GM18526 (cell line): Measurements from ENCODE around the gene GIT1.

ENCODE experiments used
- POLR2A ChIP-seq: IDR thresholded peaks from 3 replicates; pipeline ENCODE4 v1.6.1; 2011; ENCODE audit not compliant: insufficient read length; ENCODE audit errors: extremely low read depth

The GIT1 gene

GRCh38 chr17:29608986-29609385 lies 19.5 kb upstream of the GIT1 start:
- no peak for TF ChIP-seq POLR2A

- TF ChIP-seq POLR2A, result no peak
Observed at GRCh38 chr17:29607557-29608195, 18.2 kb upstream of the GIT1 start.

GRCh38 chr17:29603109-29603674 lies 13.7 kb upstream of the GIT1 start:
- no peak for TF ChIP-seq POLR2A

DNA sequence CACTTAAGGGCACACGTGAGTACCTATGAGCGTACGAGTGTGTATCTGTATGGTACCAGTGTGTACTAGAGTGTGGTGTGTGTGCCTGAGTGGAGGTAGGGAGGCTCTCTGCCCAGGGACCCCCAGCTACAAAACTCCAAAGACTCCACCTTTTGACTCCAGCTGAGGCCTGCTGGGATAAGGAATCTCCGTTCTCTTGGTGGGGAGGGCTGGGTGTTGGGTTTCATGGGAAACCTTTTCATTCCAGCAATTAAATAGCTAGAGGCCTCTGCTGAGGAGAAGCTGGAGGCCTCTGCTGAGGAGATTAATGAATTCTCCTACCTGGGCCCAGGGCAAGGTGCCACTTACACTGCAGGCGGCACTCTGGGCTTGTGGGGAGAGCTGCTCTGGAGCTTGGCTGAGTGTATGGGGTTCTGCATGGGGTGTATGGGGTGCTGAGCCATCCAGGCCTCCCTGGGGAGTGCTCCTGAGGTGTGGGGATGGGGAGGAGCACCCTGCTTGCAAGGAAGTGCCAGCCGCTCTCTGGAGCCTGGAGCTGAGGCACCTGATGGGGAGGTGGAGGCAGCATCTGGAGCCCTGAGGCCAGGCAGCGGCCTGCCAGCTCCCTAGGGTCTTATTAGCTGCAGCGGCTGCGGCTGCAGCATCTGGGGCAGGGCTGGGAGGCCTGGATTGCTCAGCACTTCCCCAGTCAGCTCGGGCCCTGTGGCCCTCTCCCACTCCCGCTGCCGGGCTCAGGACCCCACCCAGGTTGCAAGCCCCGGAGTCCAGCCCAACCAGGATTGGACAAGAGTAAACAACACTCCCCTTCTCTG lies 8.1 kb upstream of the GIT1 start:
- no peak for TF ChIP-seq POLR2A

GRCh38 chr17:29596811-29597210 lies 7.4 kb upstream of the GIT1 start:
- TF ChIP-seq POLR2A, result no peak

DNA sequence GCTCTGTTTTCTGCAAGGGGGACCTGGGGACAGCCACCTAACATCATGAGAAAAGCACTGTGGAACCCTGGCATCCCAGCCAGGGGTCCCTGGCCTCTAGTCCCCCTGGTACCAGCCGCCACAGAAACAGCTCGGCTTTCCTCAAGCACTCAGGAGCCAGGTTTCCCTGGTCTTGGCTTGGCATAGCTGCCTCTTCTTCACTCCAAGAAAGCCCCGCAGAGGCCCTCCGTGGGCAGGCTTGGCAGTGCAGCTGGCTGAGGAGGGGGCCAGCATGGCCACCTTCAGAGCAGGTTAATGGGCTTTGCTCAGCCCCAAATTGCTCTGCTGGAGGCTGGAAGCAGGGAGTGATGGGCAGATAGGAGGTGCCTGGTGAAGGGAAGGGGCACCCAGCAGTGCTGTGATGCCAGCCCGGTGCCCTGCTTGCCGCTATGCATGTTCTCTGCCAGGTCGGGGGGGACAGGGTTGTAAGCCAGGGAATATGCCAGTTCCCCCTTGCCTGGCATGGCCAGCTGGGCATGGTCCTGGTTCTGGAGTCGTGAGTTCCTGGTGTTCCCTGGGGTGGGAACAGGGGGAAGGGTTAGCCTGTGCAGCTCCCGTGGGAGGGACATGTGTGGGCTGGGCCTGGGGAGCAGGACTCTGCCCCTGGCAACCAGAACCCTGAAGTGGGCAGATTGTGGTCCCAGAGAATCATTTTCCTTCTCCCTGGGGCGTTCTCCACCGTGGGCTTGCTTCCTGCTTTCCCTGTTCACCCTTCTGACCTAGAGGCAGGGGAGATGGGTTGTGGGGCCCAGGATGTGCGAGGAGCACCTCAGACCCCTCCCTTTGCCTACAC lies 6.7 kb upstream of the GIT1 start:
- TF ChIP-seq POLR2A, result no peak

GRCh38 chr17:29595107-29595942 lies 5.9 kb upstream of the GIT1 start:
- TF ChIP-seq POLR2A, result no peak

- TF ChIP-seq POLR2A, result no peak
Observed at GRCh38 chr17:29594519-29595090, 5.2 kb upstream of the GIT1 start.

DNA sequence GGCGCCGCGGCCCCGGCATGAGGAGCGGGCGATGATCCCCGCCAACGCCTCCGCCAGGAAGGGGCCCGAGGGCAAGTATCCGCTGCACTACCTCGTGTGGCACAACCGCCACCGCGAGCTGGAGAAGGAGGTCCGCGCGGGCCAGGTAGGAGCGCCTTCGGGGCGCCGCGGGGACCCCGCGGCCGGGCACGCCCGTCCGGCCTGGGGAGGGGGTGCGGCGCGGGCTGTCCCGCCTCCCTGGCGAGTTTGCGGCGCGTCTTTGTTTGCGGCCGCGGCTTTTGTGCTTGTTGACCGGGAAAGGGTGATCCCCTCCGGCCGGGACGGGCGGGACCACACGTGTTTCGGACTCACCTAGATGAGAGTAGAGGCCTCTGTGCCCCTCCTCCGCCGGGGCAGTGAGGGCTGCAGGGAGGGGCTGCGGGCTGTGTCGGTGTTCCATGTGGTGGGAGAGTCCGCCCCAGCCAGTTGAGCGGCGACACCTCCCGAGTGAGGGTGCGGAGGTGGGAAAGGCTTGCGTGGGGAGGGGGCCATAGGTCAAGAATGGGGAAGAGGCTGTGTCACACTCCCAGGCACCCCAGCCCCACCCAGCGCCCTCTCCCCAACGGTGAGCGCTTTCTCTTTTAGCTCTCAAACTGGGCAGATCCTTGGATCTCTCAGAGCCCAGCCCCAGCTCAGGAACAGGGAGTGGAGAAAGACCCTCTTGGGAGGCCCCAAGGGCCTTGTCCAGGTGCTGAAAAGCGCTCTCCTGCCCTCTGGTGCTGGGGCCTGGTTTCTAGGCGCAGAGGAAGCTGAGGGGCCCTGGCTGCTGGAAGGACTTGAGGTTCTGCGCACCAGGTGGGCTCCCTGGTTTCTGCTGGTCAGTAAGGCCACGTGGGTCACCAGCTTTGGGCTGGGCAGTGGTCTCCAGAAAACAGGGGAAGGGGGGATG lies 4.4 kb upstream of the GIT1 start:
- TF ChIP-seq POLR2A, result no peak

DNA sequence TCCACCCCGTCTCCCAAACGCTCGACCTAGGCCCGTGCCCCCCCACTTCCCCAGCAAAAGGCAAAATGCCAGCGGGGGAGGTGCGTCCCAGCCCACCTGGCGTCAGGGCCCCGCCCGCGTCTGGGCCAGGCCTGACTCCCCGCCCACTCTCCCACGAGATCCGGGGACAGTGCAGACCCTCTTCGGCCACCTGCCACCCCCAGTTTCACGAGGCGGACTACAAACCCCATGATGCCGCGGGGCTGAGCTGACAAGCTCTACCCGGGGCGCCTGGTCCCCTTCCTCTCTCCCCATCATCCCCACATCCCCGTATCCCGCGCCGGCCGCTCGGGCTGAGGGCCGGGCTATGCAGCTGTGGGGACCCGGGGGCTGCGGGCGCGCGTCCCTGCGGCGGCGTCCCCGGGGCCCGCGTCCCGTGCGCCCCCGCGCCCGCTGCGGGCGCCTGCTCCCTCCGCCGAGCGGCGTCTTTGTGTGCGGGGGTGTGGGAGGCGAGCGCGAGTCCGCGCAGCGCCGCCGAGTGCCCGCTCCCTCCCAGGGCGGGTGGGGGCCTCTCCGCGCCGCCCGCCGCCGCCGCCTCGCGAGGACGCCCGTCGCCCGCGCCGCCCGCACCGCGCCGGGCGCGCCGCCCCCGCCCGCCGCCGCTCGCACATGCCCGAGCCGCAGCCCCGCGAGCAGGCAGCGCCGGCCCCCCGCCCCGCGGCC lies 3.6 kb upstream of the GIT1 start, which contains the start of gene ANKRD13B:
Gene ANKRD13B (plus strand): TSS at position 283 of the 702 bp plus-strand sequence. CDS start 490 bp downstream, outside the sequence.
- no peak for TF ChIP-seq POLR2A

DNA sequence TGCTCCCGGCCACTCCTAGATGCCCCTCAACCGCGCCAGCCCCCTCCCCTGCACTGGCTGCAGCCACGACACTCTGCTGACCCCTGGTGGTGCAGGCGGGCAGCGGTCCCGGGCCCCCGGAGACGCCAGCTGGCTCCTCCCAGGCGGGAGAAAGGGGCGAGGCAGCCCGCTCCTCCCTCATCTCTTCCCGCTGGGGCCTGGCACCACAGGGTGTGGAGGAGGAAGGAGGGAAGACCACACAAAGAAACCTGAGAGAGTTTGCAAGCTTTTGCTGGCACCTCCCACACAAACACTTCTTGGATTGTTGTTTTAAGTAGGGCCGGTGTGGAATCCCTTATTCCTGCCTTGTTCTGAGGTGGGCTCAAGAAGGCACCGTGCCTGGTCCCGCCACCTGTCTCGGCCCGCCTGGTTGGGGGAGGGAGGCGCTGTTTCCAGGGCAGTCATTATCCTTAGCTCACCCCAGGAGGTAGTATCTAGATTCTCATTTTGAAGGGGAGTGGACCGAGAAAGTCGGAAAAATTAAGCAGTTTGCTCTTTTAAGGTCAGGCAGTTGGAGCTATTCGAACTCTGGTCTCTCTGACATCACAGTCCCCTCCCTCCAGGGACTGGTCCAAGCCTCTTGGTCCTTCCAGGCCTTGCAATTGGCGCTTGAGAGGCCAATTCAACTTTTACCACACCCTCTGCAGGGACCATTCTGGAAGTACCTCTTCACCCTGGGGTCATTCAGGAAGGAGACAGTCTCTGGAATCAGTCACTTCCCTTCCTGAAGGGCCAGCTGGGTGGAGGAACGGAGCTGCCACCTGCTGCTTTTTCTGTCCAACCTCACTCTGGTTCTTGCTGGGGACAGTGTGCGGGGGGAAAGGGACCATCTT lies 2.5 kb upstream of the GIT1 start:
- TF ChIP-seq POLR2A, result no peak
